Activated CD8-positive, alpha-beta memory T cell treated with anti-CD3 and anti-CD28 coated beads for 1 hour (primary cell): ENCODE measurements around the gene NPTX1.

ENCODE experiments used
- DNase-seq, 2 donors: peaks; one replicate each; pipeline ENCODE4 v3.0.0-alpha.2; 2020; ENCODE audit warnings: low read depth in 1 of 2; ENCODE audit errors: extremely low read depth in 1 of 2

NPTX1 gene

DNA sequence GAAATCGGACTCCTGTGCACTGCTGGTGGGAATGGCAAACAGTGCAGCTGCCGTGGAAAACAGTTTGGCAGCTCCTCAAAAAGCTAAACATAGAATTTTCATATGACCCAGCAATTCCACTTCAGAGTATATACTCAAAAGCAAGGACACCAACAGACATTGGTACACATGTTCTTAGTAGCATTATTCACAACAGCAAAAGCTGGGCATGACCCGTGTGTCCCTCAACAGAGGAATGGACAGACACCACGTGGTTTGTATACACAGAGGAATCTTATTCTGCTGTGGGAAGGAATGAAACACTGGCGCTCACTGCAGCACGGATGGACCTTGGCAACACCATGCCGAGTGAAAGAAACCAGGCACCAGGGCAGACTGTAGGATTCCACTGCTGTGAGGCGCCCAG is 16.0 kb downstream of the NPTX1 start:
- no peak for DNase-seq

DNA sequence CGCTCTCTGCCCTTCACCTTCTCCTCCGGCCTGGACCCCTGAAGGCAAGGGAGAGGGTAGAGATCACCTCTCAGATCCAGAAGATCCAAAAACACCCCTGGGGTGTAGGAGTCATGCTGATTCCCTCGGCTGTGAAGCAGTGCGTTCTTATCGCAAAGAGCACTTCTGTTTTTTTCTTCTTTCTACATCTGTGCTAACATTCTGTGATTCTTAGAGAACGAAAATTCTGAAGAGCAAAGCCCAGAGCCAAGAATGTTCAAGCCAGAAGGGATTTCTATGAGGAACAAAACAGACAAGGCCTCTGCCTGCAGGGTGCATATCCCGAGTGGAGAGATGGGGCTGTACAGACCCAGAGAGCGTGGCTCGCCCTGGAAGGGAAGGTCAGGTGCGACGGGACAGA is 17.2 kb downstream of the NPTX1 start:
- DNase-seq = no peak

- DNase-seq = no peak
Measured at GRCh38 chr17:80458016-80458415, 18.4 kb downstream of the NPTX1 start.

DNA sequence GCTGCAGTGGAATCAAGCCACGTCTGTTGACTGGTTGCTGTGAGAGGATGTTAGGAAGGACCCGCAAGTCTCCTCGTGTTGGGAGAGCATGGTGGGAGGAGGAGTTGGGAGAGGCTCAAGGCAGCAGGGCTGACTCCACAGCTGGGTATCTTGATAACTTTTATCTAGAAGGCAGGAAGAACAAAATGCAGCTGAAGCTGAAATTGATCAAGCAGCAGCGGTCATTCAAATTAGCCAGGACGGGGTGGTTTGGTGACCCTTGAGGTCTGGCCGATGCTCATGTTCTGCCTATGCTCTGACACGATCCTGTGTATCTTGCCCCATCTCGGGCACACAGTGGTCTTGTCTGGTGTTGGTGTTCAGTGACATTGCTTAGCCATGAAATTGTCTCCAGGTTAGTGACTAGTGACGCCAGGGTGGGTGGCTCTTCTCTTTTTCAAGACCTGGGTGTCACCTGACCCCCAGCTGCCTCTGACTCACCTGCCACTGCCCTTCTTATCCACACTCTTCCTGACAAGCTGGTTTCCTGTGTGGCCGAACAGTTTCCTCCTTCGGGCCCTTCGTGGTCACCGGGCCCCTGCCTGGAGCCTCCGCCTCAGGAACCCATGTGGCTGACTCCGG is 19.1 kb downstream of the NPTX1 start:
- no peak for DNase-seq

- DNase-seq = no peak
Measured at GRCh38 chr17:80456465-80457235, 19.8 kb downstream of the NPTX1 start.

DNA sequence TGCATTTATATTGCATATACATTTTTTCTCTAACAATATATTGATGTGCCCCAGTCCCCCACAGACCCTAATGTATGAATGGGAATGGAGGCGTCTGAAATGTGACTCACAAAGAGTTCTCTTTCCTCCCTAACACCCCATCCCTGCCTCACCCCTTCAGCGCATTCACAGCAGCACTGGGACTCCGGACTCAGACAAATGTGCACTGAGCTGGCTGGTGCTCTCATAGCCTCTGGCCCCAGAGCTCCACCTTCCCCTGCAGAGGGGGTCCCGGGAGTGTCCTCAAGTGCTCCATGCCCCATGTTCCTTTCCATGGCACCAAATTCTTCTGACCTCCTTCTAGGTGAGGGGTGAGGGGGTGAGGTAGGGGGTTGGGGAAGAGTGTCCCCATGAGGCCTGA is 20.6 kb downstream of the NPTX1 start:
- DNase-seq = no peak

DNA sequence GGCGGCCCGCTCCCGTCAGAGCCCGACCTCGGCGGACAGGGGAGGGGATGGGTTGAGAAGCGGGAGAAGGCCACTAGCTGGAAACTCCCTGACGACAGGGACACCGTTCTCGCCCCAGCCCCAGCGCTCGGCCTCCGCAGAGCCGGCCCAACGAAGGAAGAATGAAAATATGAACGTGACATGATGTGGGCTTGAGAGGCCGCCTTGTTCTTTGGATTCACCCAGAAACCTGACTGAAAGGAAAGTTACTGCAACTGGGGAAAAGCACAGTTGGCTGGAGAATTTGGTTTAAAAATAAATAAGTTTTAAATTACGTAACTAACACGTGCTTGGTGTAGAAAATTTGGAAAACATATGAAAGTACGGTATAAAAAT is 21.1 kb downstream of the NPTX1 start:
- peak in 1 of 2 donors; percentile 26 for DNase-seq

GRCh38 chr17:80454557-80455335 is 21.7 kb downstream of the NPTX1 start:
- DNase-seq = peak; percentile 84 to 93

GRCh38 chr17:80453998-80454556 is 22.3 kb downstream of the NPTX1 start:
- DNase-seq = no peak

DNA sequence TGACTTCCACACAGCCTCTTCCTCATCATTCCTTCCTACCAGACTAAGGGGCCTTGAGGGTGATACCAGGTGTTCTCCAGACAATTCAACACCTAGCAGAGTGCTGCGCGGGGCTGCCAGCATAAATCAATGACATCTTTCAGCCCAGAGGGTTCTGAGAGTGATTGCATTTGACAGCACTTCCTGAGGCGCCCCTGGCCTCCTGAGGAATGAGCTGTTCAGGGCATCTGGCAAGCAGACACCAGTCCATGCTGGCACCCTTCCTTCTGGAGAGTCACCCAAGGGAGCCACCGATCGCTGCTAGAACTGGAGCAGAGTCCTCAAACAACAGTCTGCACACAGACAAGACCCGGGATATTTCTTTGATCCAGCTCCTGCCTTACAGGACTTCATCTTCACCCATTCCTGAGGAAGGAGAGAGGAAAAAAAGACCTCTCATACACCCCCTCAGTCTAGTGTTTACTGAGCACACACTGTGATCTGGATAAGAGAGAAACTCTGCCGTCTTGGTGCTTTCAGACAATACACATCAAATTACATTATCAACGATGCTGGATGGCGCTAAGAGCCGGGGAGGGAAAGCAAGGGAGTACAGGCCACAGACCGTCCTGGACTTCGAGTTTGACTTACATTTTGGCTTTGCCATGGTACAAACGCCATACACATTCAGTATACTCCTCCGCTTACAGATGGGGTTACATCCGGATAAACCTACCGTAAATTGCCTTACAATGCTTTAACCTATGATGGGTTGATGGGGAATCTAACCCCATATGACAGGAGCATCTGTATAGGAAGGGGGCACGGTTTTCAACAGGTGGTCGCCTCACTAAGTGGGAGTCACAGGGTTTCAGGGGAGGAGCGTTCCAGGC is 23.0 kb downstream of the NPTX1 start:
- no peak for DNase-seq

DNA sequence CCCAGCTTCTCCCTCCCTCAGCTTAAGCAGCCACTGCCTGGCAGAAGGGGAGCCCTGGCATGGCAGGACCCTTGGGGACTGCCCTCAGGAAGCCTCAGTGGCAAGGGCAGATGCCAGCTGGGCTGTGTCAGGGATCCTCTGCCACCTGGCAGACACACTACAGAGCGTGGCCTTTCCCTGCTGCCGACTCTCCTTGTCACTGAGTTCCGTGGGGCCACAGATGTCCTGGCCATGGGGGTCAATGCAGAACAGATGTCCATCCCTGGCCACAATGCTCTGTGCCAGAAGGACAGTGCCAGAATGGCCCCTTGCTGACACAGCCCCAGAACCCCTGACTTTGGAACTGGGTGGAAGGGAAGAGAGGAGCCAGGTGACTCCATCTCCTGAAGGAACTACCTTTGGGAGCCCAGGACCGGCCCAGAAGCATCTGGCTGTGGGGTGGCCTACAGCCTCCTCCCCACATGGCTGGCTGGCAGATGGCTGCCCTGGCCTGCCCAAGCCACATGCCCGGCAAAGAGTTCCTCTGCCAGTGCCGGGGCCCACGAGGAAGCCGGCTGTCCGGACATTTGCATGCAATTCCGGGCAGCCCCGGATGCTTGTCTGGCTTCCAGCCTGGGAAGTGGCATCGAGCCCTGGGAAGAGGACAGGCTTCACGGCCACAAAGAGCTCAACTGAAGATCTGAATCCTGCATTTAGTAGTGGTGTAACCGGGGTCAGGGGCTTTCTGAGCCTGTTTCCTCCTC is 24.1 kb downstream of the NPTX1 start:
- no peak for DNase-seq

GRCh38 chr17:80451104-80451775 is 25.2 kb downstream of the NPTX1 start:
- no peak for DNase-seq

GRCh38 chr17:80449930-80450576 is 26.4 kb downstream of the NPTX1 start:
- no peak for DNase-seq

DNA sequence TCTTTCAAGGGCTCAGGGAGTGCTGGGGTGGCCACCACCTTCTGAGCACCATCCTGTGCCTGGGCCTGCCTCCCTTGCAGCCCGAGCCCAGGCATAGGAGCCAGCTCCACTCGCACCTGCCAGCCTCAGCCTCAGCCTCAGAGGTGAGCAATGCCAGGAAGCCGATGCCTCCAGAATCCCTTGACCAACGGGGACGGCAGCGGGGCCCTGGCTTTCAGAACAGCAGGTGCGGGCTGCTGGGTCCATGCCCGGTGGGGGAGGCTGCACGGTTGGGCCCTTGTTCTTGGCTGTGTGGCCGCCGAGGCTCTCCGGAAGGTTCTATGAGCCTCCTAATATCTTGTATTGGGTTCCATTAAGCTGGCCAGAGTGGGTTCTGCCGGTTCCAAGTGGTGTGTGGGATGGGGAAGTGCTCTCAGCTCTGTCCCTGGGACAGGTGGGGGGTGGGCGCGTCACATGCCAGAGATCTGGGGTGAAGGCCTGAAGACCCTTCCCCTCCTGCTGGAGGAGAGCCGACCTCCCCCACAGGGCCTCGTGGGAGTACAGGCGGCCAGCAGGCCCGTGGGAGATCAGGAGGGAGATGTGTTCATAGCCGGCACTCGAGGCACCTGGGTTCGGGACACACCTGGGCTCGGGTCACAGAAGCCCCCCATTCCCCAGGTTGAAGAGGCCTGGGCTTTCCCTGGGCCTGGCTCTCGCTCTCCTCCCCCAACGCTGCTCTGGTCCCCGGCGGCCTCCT is 27.0 kb downstream of the NPTX1 start:
- no peak for DNase-seq

DNA sequence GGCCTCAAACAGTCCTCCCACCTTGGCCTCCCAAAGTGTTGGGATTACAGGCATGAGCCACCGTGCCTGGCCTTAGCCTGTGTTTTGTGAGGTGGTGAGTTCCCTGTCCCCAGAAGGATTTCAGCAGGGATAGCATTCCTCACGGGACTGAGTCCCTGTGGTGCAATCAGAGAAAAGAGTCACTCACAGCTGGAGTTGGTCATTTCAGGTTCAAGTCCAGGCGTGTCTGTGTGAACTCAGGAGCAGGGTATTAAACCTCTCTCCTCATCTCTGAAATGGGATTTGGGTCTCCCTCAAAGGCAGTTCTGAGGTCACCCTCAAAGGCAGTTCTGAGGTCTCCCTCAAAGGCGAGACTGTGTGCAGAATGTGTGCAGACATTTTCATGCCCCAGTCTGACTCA is 28.6 kb downstream of the NPTX1 start:
- no peak for DNase-seq

DNA sequence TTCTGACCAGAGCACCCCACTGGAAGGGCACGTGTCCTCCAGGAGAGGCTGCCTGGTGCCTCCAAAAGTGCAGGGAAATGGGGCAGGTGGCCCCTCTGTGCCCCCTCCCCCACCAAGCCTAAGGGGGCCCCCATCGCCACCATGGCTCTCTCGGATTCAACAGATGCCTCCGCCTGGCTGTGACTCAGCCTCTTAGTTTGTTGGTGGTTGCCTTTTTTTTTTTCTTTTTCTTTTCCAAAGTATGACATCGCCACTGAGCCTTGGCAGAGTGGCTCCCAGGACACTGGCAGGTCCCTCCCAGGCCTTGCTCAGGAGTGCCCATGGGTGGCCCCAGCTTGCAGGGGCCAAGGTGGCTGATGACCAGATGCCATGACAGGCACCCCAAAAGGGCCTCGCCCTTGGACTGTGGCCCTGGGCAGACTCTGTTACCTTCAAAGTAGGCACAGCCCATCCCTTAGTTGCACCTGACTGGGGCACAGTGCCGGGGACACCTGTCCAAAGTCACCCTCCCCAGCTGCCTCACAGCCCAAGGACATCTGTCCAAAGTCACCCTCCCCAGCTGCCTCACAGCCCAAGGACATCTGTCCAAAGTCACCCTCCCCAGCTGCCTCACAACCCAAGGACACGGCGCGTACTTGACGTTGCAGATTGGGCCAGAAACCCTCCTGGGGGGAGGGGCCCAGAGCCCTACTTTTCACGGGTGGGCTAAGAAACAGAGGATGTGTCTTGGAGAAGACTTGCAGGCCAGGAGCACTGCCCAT is 29.6 kb downstream of the NPTX1 start:
- DNase-seq = no peak

DNA sequence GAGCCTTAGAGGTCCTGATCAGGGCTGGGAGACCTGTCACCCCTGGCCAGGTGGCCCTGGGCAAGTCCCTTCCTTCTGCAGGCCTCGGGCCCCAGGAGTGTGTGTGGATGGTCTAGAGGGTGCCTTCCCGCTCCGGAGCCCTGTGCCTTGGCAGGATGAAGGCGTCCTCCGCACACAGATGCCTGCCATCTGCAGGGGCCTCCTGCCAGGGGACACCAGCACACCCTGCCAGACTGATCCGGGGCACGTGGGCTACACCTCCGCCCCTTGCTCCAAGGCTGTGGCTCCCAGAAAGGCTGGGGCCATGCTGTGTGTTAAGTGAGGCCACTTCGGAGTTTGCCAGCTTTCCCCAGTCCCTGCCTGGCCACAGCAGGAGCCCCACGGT is 30.7 kb downstream of the NPTX1 start:
- no peak for DNase-seq
